Central memory CD4-positive, alpha-beta T cell (primary cell): ENCODE data around the gene GOLPH3.

Source experiments
- DNase-seq: peaks from one replicate; pipeline ENCODE4 v3.0.0; 2022

Gene GOLPH3

DNA sequence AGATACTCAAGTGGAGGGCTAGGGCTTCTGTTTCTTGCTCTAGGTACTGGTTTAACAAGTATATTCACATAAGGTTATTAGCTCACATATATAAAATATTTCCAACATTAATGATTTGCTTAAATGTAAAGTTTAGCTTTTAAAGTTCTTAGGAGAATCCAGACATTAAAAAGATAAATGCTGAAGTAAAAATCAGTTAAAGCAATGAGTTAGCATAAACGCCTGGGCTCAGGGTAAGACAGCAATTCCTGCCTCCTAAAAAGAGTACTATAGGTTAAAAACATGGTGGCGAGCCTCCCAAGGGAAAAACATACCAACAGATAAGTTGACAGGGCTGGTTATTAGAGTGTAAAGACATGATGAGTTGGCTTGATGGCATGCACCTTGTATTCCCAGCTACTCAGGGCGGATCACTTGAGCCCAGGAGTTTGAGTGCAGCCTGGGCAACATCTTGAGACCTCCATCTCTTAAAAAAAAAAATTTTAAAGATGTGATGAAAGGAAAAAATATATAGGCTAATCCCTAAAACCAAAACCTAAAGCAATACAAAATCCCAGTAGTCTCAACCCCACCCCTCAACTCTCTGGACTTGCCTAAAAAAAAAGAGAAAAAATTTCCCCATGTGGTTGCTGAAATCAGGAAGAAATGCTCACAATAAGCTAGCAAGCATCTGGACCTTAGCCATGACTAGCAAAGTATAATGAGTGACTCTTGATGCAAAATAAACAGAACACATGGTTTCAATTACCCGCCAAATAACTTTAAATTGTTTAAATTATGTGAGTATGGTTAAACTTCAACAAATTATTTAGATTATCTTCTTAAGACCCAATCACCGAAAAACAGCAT lies 3.6 kb downstream of the GOLPH3 start:
- DNase-seq = no peak

DNA sequence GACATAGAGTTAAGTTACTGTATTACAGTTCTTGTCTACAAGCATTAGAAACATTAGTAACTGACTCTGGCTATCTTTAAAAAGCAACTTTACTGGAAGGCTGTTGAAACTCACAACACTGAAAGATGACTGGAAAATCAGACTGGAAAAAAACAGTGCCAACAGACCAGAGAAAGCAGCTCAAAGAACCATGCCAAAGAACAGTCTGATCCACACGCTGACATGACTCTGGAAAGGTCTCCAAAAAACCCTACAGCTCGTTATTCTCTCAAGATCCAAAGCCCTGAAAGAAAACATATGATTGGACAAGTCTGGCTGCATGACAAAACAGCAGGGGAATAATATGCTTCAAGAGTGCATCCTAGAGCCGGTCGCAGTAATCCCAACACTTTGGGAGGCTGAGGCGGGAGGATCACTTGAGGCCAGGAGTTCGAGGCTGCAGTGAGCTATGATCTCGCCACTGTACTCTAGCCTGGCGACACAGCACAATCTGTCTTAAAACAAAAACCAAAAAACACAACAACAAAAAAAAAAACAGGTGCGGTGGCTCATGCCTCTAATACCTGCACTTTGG lies 5.6 kb downstream of the GOLPH3 start:
- no peak for DNase-seq

DNA sequence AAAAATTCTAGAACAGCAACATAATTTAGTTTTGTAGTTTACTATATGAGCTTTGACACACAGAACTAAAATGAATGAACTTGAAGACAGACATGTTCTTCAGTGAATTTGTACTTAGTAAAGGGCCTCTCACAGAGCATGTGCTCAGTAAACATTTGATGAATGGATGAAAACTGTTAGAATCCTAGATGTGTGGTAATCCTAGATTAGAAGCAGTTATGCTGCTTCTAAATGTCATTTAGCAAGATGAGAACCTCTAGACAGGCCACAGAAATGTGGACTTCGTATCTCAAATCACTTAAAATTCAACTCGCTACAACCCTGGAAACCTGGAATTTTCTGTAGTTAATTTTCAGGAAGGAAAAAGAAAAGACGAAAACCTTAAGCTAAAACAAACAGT lies 8.5 kb downstream of the GOLPH3 start:
- DNase-seq = no peak

DNA sequence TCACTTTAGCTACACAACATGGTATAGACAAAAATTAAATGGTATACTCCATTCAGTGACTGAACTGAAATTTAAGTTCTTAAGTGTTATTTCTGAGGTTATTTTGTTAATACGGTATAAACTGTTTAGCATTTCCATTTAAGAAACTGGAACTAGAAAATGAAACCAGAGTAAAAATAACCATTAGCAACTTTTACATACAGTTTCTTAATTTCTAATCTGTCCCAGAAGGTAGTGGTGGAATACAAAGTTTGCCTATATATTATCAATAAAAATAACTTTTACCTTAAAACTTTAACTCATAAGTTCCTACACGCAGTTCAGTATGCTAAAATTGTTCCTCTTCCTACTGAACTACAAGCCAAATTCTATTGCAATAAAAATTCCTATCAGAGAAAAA lies 10.3 kb downstream of the GOLPH3 start:
- no peak for DNase-seq

DNA sequence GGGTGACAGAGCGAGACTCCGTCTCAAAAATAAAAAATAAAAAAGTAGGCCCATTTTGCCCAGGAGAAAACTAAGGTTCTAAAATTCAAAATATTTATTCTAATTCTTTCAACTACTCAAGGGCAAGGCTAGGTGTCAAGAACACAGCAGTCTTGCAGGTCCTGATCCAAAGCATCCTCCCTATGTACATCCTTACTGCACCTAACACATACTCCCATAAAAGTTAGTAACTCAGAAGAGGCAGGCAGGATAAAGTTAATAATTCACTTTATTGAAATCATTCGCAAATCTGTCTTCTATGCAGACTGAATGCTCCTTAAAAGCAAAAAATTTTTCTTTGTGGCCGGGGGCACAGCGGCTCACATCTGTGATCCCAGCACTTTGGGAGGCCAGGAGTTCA lies 11.1 kb downstream of the GOLPH3 start:
- DNase-seq = no peak

DNA sequence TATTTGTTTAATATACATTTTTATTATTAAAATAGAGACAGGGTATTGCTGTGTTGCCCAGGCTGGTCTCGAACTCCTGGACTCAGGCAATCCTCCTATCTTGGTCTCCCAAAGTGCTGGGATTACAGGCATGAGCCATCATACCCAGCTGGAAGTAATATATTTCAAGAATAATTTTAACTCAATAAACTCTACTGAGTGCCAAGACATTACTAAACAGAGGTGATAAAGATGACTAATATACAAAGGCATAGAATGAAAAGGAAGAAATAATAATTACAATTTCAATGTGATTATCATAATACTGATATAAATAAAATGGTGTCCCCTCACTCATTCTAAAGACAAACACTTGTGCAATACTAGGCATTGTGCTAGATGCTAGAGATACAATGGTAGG lies 13.9 kb downstream of the GOLPH3 start:
- no peak for DNase-seq

DNA sequence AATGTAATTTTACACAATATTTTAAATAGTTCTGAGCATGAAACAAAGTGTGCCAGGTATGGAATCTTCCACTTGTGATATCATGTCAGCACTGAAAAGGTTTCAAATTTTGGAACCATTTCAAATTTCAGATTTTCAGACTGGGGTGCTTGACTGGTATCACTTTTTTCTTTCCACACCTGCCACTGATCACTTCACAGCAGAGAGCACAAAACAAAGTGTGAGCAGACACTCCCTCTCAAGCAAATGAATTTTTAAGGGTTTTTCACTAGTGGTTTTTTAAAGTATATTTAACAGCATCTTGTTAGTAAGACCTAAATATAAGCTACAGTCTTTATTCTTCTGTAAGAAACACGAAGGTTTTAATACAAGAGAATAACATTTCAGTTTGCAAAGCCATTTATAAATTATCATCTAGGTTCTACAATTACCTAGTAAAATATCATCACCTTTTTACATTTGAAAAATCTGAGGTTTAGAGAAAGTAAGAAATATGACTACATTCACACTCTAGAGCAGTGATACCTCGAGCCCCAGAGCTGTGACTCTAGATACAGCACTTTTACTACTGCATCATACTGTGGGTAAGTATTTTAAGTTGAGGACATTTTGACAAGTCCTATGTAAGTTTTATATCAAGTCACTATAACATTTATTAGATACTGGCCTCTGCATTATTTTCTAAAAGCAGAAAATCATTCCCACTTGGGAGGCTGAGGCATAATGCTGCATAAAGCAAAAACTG lies 14.6 kb downstream of the GOLPH3 start:
- no peak for DNase-seq

DNA sequence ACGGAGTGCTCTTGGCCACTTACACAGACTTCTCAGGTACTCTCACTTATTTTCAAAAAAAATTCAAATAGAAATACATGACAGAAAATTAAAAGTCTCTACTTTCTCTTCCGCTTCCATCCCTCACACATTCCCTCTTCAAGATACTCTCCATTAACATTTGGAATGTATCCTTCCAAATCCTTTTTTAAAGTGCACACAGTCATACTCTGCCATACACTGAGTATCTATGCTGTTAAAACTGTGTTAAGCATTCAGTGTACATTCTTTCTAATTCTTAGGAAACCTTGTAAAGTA lies 15.5 kb downstream of the GOLPH3 start:
- DNase-seq = no peak

DNA sequence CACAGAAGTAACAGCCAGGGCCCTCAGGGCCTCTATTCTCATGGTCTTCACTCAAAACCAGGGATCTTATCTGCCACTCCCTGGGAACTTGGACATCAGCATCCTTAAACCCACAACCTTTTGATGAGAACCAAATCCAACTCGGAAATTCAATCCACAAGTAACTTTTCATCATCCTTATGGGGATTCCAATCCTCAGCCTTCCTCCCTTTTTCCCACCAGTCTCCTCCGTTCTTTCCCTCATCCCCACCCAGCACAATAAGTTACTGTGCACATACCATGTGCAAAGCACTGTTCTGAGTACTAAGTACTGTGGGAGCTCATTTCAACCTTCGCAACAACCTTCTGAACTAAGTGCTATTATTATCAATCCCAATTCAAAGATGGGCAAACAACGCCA lies 17.0 kb downstream of the GOLPH3 start:
- no peak for DNase-seq

DNA sequence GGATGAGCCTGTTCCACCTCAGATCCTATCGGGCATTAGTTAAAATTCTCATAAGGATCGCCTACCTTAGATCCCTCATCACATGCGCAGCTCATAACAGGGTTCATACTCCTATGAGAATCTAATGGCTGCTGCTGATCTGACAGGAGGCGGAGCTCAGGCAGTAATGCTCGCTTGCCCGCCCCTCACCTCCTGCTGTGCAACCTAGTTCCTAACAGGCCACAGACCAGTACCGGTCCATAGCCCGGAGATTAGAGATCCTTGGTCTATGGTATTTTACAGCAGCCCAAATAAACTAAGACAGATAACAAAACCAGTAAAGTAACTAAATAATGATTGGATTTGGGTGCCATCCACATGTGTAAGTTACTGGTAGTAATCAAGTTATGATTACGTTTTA lies 17.5 kb downstream of the GOLPH3 start:
- no peak for DNase-seq

DNA sequence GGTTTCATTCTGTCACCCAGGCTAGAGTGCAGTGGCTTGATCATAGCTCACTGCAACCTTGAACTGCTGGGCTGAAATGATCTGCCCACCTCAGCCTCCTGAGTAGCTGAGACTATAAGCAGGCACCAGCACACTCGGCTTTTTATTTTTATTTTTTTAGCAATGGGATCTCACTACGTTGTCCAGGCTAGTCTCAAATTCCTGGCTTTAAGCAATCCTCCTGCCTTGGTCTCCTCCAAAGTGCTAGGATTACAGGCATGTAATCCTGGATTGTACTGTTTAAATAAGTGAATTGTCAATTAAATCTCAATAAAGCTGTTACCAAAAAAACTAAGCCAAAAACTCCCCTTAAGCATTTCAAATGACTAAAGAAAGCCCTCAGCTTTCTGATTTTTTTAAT lies 18.9 kb downstream of the GOLPH3 start:
- no peak for DNase-seq

DNA sequence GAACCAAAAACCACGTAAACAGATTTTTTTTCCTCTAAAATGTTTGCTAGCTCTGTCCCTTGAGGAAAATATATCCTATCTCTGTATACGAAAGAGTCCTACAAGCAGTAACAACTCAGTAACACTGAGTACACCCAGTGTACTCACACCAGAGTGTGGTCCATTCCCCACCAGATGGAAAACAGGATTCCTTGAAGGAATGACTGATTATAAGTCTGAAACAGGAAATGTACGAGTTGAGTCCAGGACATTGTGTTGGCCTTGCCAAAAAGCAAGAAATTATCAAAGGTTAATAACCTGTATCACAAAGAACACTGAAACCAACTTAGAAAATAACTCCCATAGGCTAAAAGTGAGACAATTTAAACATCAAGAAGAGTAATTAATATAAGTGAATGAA lies 20.4 kb downstream of the GOLPH3 start:
- DNase-seq = no peak

DNA sequence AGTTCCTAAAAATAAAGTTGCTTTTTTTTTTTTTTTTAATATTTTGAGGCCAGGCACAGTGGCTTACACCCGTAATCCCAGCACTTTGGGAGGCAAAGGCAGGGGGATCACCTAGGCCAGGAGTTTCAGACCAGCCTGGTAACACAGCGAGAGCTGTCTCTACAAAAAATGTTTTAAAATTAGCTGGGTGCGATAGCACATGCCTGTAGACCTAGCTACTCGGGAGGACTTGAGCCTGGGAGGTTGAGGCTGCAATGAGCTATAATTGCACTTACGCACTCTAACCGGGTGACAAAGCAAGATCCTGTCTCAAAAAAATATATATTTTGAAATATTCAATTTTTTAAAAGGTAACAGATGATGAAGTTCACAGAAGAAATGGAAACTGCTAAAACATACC lies 22.9 kb downstream of the GOLPH3 start:
- no peak for DNase-seq

DNA sequence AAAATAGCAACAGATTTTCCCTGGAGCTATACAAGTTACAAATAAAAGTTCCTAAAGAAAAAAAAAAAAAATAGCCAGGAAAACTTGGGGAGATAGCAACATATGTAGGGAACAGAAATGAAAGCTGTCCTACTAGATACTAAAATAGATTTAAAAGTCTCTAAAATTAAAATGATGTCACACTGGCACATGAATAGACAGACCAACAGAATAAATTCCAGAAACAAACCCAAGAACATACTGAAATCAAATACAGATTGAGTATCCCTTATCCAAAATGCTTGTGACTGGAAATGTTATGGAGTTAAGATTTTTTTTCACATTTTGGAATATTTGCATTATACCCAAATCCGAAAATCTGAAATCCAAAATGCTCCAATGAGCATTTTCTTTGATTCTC lies 23.8 kb downstream of the GOLPH3 start:
- DNase-seq = no peak

DNA sequence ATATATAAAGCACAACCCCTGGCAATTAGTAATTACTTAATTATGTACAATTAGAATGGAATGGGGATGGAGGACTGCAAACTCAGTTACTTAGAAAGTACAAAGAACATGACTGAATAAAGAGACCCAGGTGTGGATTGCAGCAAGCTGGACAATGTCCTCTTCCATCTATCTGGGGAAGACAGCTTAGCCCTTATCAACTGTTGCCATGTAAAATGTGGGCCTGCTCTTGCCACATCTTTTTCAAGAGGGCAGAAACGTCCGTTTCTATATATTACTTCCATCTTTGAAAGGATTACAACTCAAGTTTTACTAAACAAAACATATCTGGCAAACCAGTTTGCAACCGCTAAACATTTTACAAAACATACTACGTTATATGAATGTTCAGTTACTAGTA lies 26.2 kb downstream of the GOLPH3 start:
- DNase-seq = no peak

DNA sequence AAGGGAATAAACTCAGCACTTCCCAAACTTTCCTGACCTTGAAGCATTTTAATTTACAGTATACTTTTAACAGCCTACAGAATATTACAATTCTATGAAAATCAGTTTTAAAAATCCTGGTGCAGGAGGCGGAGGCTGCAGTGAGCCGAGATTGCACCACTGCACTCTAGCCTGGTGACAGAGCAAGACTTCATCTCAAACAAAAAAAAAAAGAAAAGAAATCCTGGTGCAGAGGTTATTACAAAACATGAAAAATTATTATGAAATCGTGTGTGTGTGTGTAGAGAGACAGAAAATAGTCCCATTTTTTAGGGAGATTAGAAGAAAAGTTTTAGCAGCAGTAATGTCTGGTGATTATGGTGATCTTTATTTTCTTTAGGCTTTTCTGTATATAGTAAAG lies 26.9 kb downstream of the GOLPH3 start:
- DNase-seq = no peak

DNA sequence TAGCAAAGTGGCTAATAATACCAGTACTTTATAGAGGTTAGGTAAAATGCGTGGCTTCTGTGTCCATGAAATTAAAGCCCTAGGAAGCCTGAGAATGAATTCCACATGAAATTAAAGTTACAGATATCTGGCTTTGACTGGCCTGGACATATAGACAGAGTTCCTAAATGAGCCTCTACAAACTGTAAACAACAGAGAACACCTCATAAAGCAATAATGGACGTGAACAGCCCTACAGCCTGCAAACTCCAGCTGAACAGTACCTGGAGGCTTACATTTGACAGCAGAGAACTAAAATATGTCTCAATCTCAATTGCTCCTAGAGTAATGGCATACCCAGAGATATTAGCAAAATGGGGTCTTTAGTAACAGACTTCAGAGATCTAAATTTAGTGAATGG lies 28.7 kb downstream of the GOLPH3 start:
- no peak for DNase-seq

DNA sequence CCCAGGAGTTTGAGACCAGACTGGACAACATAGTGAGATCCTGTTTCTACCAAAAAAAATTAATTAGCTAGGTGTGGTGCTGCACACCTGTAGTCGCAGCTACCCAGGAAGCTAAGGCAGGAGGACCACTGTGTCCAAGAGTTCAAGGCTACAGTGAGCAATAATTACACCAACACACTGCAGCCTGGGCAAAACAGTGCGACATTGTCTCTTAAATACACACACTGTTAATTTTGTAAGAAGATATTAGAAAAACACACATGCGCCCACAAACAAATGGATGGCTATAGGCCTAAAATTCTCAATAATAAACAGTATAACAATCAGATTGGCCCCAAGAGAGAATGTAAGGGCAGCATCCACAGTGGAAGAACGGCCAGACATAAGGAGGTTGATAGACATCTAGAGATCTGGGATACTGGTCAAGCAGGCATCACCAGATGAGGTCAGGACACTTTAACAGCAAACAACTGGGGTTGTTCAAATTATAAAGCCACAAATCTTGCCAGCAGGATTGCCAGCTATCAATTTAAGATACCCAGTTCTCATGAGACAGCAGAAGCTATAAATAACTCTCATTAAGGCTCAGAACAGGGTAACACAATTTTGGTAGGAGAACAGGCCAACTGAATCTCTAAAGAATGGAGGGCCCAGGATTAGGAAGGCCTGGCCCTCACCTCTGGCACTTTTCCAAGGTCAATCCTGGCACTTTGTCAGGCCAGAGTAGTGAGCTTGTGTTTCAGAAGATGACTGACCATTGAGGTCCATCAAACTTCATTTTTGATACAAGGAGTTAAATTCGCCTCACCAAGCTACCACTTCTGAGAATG lies 29.5 kb downstream of the GOLPH3 start:
- no peak for DNase-seq

DNA sequence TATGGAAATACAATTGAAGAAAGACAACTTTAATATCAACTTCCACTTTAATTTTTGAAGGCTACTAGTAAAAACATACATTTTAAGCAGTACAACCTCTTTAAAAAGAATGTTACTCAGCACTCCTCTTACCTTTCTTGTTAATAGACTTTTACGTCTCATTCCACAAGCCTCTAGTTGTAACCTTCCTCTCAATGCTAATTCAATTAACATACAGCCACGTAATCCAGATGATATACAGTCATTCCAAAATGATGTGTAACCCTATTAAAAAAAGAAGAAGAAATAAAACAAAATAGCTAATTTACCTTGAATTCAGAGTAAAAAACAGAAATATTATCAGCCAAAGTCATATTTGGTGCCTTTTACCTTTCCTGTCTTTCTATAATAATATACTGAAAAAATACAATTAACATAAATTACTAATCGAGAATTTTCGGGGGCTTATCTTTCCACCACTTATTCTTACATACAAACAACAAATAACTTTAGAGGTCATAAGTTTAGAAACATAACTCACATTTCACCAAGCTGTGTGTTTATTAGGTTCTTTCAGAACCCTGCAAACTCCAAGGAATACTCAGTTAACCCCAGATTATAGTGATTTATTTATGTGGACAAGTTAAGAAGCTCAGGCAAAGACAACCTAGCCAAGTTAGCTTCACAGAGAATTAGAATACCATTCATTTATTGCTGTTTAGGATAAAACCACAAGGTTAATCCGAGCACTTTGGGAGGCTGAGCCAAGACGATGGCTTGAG lies 30.3 kb downstream of the GOLPH3 start:
- DNase-seq = no peak

DNA sequence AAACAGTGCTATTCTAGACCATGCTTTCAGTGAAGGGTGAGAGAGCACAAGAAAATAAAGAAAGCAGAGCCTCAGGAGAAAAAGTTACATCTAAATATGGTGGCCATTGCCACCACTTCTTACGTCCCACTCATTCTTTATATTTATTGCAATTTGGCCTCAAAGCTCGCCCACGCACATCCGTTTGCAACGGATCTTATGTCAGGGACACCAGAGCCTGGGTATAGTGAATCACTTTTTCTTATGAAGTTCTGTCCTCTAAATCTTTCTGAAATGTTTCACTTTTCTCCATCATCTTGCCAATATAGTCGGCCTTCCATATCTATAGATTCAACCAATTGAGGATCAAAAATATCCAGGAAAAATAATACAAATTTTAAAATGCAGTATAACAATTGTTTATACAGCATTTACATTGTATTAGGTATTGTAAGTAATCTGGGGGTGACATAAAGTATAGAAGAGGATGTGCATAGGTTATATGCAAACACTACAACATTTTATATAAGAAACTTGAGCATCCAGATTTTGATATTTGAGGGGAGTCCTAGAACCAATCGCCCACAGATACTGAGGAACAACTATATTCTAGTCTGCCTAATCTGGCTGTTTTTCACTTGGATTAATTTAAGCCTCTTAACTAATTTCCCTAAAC lies 35.2 kb downstream of the GOLPH3 start:
- DNase-seq = peak; percentile 3

DNA sequence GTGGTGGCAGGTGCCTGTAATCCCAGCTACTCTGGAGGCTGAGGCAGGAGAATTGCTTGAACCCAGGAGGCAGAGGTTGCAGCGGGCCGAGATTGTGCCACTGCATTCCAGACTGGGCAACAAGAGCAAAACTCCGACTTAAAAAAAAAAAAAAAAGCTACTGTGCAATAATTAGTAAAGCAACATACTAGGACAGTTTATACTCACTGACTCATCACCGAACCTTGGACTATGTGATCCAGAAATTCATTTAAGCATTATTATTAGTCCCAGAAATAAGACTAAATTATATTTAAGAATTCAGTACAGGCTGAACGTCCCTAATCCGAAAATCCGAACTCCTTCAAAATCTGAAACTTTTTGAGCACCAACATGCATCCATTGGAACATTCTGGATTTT lies 37.8 kb downstream of the GOLPH3 start:
- no peak for DNase-seq

DNA sequence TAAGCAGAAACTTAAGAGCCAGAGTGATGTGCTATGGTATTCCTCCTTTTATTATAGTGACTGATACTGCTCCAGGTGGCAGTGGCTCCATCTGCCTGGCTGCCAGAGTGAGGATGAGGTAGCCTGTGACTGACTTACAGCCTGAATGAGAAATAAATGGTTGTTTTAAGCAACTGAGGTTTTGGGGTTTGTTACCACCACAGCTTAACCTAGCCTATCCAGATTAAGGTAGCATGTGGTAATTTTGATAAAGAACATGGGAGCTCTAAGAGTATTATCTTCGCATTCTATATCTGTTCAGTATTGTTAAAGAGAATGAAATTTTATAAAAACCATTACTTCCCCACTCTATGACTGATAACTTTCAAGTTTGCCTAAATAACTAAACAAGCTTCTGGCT lies 39.0 kb downstream of the GOLPH3 start:
- DNase-seq = no peak
